ENCODE results near the gene RIBC2. TPM values are rescaled to one million over a fixed set of nuclear protein-coding genes. Genes with fewer than 3 reads are reported as not detected.

The RIBC2 gene
- total and polyA plus RNA-seq, 4 donors = 0.25 to 1.5 TPM; not detected in 2

DNA sequence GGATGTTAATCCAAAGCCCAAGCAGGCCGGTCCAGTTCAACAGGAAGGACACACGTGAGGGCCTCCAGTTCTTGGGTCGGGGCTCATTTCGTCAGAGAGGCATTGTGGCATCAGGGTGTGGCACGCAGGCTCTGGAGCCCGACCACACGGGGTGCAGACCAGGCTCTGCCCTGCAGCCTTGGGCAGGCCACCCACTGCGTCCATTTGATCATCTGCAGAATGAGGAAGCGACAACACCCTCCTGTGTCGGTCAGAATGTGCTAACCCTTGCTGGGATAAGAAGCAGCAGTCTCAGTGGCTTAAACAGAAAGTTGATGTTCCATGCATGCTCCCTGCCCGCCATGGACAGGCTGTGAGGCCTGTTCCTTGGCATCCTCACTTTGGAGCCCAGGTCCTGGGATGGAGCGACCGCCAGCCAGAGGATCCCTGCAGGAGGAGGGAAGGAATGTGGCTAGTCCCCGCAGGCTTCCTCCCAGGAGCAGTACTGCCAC, 10.8 kb downstream of the RIBC2 start:
- 90% methylated on average over 14 of the region's 14 CpGs for WGBS
- H3K4me3 ChIP-seq (ENCODE audit: low read depth in 1 of 3, low read length in 3 of 3) = no peak overlapping the region
- no peaks in the 10 kb centered on the region for H3K36me3 ChIP-seq (ENCODE audit: control insufficient read depth in 4 of 4, insufficient read depth in 3 of 4, low read depth in 1 of 4, low read length in 3 of 4)
- TF ChIP-seq NR2F2 (IDR thresholded peaks at IDR 0.05) (no peak), GABPA (IDR thresholded peaks at IDR 0.05 in 1 of 2, conservative IDR thresholded peaks at IDR 0.05 in 1 of 2) (no peak)
- H3K27me3 ChIP-seq (ENCODE audit: control insufficient read depth in 4 of 4, insufficient read depth in 4 of 4, low read length in 3 of 4) = no peaks in the 10 kb centered on the region
- no peak for DNase-seq (ENCODE audit: low spot score)
- no peaks in the 10 kb centered on the region for H3K9me3 ChIP-seq (ENCODE audit: control insufficient read depth in 4 of 4, low read length in 3 of 4)
- H3K4me1 ChIP-seq (ENCODE audit: control insufficient read depth in 4 of 4, insufficient read depth in 4 of 4, low read length in 3 of 4) = no peaks in the 10 kb centered on the region
- no peak overlapping the region for H3K9ac ChIP-seq (ENCODE audit: low read depth in 1 of 2, low read length in 2 of 2)
- H3K27ac ChIP-seq (ENCODE audit: low read depth in 1 of 2, low read length in 2 of 2) = no peak overlapping the region

DNA sequence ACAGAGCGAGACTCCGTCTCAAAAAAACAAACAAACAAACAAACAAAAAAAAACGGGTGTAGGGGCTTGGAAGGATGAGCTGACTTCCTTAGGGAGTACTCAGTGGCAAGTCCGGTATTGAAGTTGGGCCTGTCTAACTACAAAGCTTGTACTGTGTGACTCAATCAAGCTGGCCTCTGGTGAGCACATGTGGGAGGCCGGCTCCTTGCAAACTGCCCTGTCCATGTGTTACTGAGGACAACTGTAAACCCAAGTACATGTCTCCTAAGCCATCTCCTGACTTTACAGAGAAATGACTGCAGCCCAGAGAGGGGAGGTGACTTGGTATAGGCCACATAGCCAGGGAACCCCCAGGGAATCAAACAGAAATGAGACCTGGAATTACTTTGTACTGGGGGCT, 11.6 kb downstream of the RIBC2 start:
- Histone ChIP-seq H3K9ac (ENCODE audit: low read depth in 1 of 2, low read length in 2 of 2) (no peak overlapping the region), H3K36me3 (ENCODE audit: control insufficient read depth in 4 of 4, insufficient read depth in 3 of 4, low read depth in 1 of 4, low read length in 3 of 4) (no peaks in the 10 kb centered on the region), H3K4me3 (ENCODE audit: low read depth in 1 of 3, low read length in 3 of 3) (no peak overlapping the region), H3K4me1 (ENCODE audit: control insufficient read depth in 4 of 4, insufficient read depth in 4 of 4, low read length in 3 of 4) (no peaks in the 10 kb centered on the region), H3K9me3 (ENCODE audit: control insufficient read depth in 4 of 4, low read length in 3 of 4) (no peaks in the 10 kb centered on the region), H3K27me3 (ENCODE audit: control insufficient read depth in 4 of 4, insufficient read depth in 4 of 4, low read length in 3 of 4) (no peaks in the 10 kb centered on the region), H3K27ac (ENCODE audit: low read depth in 1 of 2, low read length in 2 of 2) (no peak overlapping the region)
- no peak for TF ChIP-seq SP1 (IDR thresholded peaks at IDR 0.05)
- TF ChIP-seq FOXA2 (IDR thresholded peaks at IDR 0.05) = no peak
- TF ChIP-seq, protein P1, sequence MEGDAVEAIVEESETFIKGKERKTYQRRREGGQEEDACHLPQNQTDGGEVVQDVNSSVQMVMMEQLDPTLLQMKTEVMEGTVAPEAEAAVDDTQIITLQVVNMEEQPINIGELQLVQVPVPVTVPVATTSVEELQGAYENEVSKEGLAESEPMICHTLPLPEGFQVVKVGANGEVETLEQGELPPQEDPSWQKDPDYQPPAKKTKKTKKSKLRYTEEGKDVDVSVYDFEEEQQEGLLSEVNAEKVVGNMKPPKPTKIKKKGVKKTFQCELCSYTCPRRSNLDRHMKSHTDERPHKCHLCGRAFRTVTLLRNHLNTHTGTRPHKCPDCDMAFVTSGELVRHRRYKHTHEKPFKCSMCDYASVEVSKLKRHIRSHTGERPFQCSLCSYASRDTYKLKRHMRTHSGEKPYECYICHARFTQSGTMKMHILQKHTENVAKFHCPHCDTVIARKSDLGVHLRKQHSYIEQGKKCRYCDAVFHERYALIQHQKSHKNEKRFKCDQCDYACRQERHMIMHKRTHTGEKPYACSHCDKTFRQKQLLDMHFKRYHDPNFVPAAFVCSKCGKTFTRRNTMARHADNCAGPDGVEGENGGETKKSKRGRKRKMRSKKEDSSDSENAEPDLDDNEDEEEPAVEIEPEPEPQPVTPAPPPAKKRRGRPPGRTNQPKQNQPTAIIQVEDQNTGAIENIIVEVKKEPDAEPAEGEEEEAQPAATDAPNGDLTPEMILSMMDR (IDR thresholded peaks at IDR 0.05; ENCODE audit: low read depth, low read length, missing input control) = no peak
- TF ChIP-seq, protein P2, sequence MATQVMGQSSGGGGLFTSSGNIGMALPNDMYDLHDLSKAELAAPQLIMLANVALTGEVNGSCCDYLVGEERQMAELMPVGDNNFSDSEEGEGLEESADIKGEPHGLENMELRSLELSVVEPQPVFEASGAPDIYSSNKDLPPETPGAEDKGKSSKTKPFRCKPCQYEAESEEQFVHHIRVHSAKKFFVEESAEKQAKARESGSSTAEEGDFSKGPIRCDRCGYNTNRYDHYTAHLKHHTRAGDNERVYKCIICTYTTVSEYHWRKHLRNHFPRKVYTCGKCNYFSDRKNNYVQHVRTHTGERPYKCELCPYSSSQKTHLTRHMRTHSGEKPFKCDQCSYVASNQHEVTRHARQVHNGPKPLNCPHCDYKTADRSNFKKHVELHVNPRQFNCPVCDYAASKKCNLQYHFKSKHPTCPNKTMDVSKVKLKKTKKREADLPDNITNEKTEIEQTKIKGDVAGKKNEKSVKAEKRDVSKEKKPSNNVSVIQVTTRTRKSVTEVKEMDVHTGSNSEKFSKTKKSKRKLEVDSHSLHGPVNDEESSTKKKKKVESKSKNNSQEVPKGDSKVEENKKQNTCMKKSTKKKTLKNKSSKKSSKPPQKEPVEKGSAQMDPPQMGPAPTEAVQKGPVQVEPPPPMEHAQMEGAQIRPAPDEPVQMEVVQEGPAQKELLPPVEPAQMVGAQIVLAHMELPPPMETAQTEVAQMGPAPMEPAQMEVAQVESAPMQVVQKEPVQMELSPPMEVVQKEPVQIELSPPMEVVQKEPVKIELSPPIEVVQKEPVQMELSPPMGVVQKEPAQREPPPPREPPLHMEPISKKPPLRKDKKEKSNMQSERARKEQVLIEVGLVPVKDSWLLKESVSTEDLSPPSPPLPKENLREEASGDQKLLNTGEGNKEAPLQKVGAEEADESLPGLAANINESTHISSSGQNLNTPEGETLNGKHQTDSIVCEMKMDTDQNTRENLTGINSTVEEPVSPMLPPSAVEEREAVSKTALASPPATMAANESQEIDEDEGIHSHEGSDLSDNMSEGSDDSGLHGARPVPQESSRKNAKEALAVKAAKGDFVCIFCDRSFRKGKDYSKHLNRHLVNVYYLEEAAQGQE (IDR thresholded peaks at IDR 0.05) = no peak
- TF ChIP-seq TAF1 (conservative IDR thresholded peaks at IDR 0.05) = no peak
- no peak for TF ChIP-seq RAD21 (IDR thresholded peaks at IDR 0.05)
- TF ChIP-seq, protein P3, sequence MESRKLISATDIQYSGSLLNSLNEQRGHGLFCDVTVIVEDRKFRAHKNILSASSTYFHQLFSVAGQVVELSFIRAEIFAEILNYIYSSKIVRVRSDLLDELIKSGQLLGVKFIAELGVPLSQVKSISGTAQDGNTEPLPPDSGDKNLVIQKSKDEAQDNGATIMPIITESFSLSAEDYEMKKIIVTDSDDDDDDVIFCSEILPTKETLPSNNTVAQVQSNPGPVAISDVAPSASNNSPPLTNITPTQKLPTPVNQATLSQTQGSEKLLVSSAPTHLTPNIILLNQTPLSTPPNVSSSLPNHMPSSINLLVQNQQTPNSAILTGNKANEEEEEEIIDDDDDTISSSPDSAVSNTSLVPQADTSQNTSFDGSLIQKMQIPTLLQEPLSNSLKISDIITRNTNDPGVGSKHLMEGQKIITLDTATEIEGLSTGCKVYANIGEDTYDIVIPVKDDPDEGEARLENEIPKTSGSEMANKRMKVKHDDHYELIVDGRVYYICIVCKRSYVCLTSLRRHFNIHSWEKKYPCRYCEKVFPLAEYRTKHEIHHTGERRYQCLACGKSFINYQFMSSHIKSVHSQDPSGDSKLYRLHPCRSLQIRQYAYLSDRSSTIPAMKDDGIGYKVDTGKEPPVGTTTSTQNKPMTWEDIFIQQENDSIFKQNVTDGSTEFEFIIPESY (IDR thresholded peaks at IDR 0.05) = no peak
- 89% methylated on average over 5 of the region's 5 CpGs for WGBS
- no peak for DNase-seq (ENCODE audit: low spot score)
